GM12878 (cell line): ENCODE measurements around the gene ITGA11. TPM values are rescaled to one million over a fixed set of nuclear protein-coding genes. Genes with fewer than 3 reads are reported as not detected.

Experiments used
- ATAC-seq: fragments of 200-7000 bp; cut with Tn5 transposase; 3 replicates; pipeline ENCODE4 v1.9.1; 2020; ENCODE audit warnings: mild to moderate bottlenecking, moderate library complexity
- BruUV-seq: library from RNA; stranded (reverse); fragments of 400-500 nt; replicated peaks from 2 replicates; lab custom pipeline; 2021; lab: Mats Ljungman, UMichigan
- CTCF ChIA-PET: fragments of 300-600 bp; sonication (Branson Sonifier 250); formaldehyde crosslinking; extraction: SDS; loops from one replicate; lab custom pipeline; 2021; ENCODE audit warnings: inconsistent platforms; lab: Yijun Ruan, JAX
- POLR2A ChIA-PET: fragments of 350-600 bp; formaldehyde crosslinking; extraction: SDS; loops from one replicate; lab custom pipeline; 2021; ENCODE audit warnings: inconsistent platforms; lab: Charles Lee
- RAD21 ChIA-PET: fragments of 300-600 bp; sonication (Branson Sonifier 250); formaldehyde crosslinking; loops from one replicate; lab custom pipeline; 2023; ENCODE audit warnings: antibody characterized with exemption; ENCODE audit not compliant: unreplicated experiment; lab: Charles Lee
- SMC1A ChIA-PET: fragments of 300-600 bp; sonication (Branson Sonifier 250); formaldehyde crosslinking; loops from one replicate; lab custom pipeline; 2023; ENCODE audit not compliant: unreplicated experiment, uncharacterized antibody; lab: Charles Lee
- DNase-seq: peaks from one replicate; pipeline ENCODE4 v3.0.0-alpha.2; 2011; ENCODE audit warnings: low read depth, low spot score
- FAIRE-seq: peaks from 3 replicates; lab custom pipeline; 2011; peaks lifted over from hg19 to GRCh38; lab: Jason Lieb, UNC
- H2AFZ ChIP-seq: 2 replicates; pipeline ENCODE4 v1.6.0; 2011; ENCODE audit warnings: low read depth, low read length, control low read depth; ENCODE audit not compliant: control insufficient read depth
- H3K27ac ChIP-seq: 2 replicates; pipeline ENCODE4 v1.5.1; 2011; ENCODE audit warnings: control low read depth; ENCODE audit not compliant: control insufficient read depth, insufficient read depth
- H3K27me3 ChIP-seq, 2 experiments: replicated peaks in 1 of 2; 2 replicates each; pipeline versions ENCODE4 v1.6.0 to v1.6.1; 2011; ENCODE audit warnings: low read length in 1 of 2; ENCODE audit not compliant: control insufficient read depth in 2 of 2, insufficient read depth in 2 of 2
- H3K36me3 ChIP-seq, 2 experiments: 2 replicates each; pipeline ENCODE4 v1.5.1; 2011; ENCODE audit warnings: low read length in 1 of 2; ENCODE audit not compliant: control insufficient read depth in 2 of 2, insufficient read depth in 2 of 2
- H3K4me1 ChIP-seq: 2 replicates; pipeline ENCODE4 v1.6.1; 2011; ENCODE audit warnings: mild to moderate bottlenecking, low read length, moderate library complexity, mixed read lengths; ENCODE audit not compliant: control insufficient read depth, insufficient read depth
- H3K4me2 ChIP-seq: 2 replicates; pipeline ENCODE4 v1.6.0; 2011; ENCODE audit warnings: control low read depth; ENCODE audit not compliant: control insufficient read depth, insufficient read depth
- H3K4me3 ChIP-seq: fragments of 200-600 bp; sonication (generic); 2 replicates; pipeline ENCODE4 v1.5.1; 2016
- H3K79me2 ChIP-seq: 2 replicates; pipeline ENCODE4 v1.6.0; 2011; ENCODE audit warnings: low read length; ENCODE audit not compliant: control insufficient read depth, insufficient read depth
- H3K9ac ChIP-seq: 2 replicates; pipeline ENCODE4 v1.8.0; 2011; ENCODE audit warnings: low read length, control low read depth, mixed read lengths; ENCODE audit not compliant: control insufficient read depth, insufficient read depth
- H3K9me3 ChIP-seq: replicated peaks from 3 replicates; pipeline ENCODE4 v1.5.1; 2011; ENCODE audit warnings: mild to moderate bottlenecking, low read length; ENCODE audit not compliant: control insufficient read depth, insufficient read depth
- H4K20me1 ChIP-seq: 2 replicates; pipeline ENCODE4 v1.6.0; 2011; ENCODE audit not compliant: control insufficient read depth, insufficient read depth
- BHLHE40 ChIP-seq, 2 experiments: fragments of 450-650 bp in 1 of 2; IDR thresholded peaks; 2 replicates each; pipeline ENCODE4 v1.6.1; 2011 to 2017; ENCODE audit warnings: low read depth in 2 of 2, borderline replicate concordance in 1 of 2, improper control_type of control experiment in 1 of 2, low read length in 1 of 2, mild to moderate bottlenecking in 1 of 2
- ETV6 ChIP-seq, 2 experiments: fragments of 450-650 bp in 1 of 2; IDR thresholded peaks in 1 of 2; conservative IDR thresholded peaks in 1 of 2; 2 replicates each; pipeline ENCODE4 v1.6.1; 2014; ENCODE audit warnings: antibody characterized with exemption in 1 of 2, borderline replicate concordance in 1 of 2, low read depth in 1 of 2, mild to moderate bottlenecking in 1 of 2, moderate library complexity in 1 of 2
- HDAC2 ChIP-seq: fragments of 200-600 bp; sonication (generic); IDR thresholded peaks from 2 replicates; pipeline ENCODE4 v1.6.1; 2017
- MXI1 ChIP-seq: fragments of 150-350 bp; IDR thresholded peaks from 2 replicates; pipeline ENCODE4 v1.6.1; 2011; ENCODE audit warnings: low read depth, mild to moderate bottlenecking, inconsistent platforms, low read length, improper control_type of control experiment
- SMC3 ChIP-seq: IDR thresholded peaks from 2 replicates; pipeline ENCODE4 v1.6.1; 2011; ENCODE audit warnings: low read length, improper control_type of control experiment, borderline replicate concordance
- TCF7 ChIP-seq: IDR thresholded peaks from 2 replicates; pipeline ENCODE4 v1.6.1; 2014; ENCODE audit warnings: antibody characterized with exemption, borderline replicate concordance
- ZBTB33 ChIP-seq: fragments of 450-650 bp; IDR thresholded peaks from 2 replicates; pipeline ENCODE4 v1.6.1; 2017; ENCODE audit warnings: mild to moderate bottlenecking
- ZNF274 ChIP-seq: IDR thresholded peaks from one replicate; pipeline ENCODE4 v1.8.0; 2011; ENCODE audit not compliant: insufficient read length, insufficient read depth
- WGBS: methylation state at CpG from one replicate; pipeline ENCODE4 v1.1.6; 2016; ENCODE audit warnings: low lambda C conversion rate; ENCODE audit not compliant: insufficient replicate concordance, insufficient coverage; ENCODE audit errors: missing lambda C conversion rate; 5-methylcytosine and 5-hydroxymethylcytosine counted together
- in situ Hi-C: fragments of 300-500 bp; cut with MboI; formaldehyde crosslinking; loops from 9 replicates; pipeline ENCODE4 v1.14.3; 2018; ENCODE audit warnings: mixed read lengths
- intact Hi-C: fragments of 100-400 bp; cut with micrococcal nuclease; formaldehyde crosslinking; loops from one replicate; pipeline ENCODE4 v1.14.2; 2022; ENCODE audit not compliant: unreplicated experiment
- polyA plus RNA-seq, 11 experiments: library from polyadenylated mRNA; depleted of rRNA in 4 of 11; unstranded in 6 of 11; stranded (reverse) in 5 of 11; fragments of >200 nt; fragmentation: Nextera tagmentation in 4 of 11; fragmentation: Illumina TruSeq in 1 of 11; extraction: Ambion mirVana in 4 of 11; extraction: Trizol in 1 of 11; gene quantifications; 1 replicate in 1 of 11; 2 replicates in 10 of 11; pipeline versions ENCODE4 v1.2.1 to v1.2.3, GENCODE V29; 2011 to 2016; ENCODE audit warnings: inconsistent platforms in 2 of 11, missing spikeins in 2 of 11, low read depth in 1 of 11
- total RNA-seq, 4 experiments: library from RNA; depleted of rRNA in 3 of 4; stranded (reverse); fragments of >200 nt in 3 of 4; fragmentation: Illumina TruSeq in 1 of 4; extraction: Trizol in 1 of 4; gene quantifications; 2 replicates each; pipeline versions ENCODE4 v1.2.1 to v1.2.3, GENCODE V29; 2013 to 2021

ITGA11 gene
- total and polyA plus RNA-seq, 10 of the 15 experiments (the other 5 are each of a cell fraction or from before 2014, with no cell fraction given) = under 0.01 to 0.36 (median 0.13) TPM; not detected in 1

- SMC1A ChIA-PET = no interaction called here
- no peak for FAIRE-seq
- no TSS peak for BruUV-seq
Measured at GRCh38 chr15:68311859-68312557, 120.0 kb downstream of the ITGA11 start.

More at GRCh38 chr15:68311859-68312557, 120.0 kb downstream of the ITGA11 start:
- DNase-seq (no peak), ATAC-seq (no peak)
- in situ Hi-C loops = no loop called here
- no peaks in the 10 kb centered on the region for H3K36me3 ChIP-seq
- H4K20me1 ChIP-seq = no peaks in the 10 kb centered on the region
- RAD21 ChIA-PET = interaction anchor here (1.9 kb wide), 1 partner anchor 59 kb away, joined by 6 read pairs; no protein-coding TSS in a partner anchor
- no peaks in the 10 kb centered on the region for H3K9me3 ChIP-seq
- no peaks in the 10 kb centered on the region for H3K79me2 ChIP-seq
- WGBS = 14% methylated on average over 3 of the region's 3 CpGs
- POLR2A ChIA-PET = no interaction called here
- H3K27me3 ChIP-seq = no peaks in the 10 kb centered on the region; a peak in 1 of 4 replicates
- no peak overlapping the region for H3K4me2 ChIP-seq
- no peak overlapping the region for H2AFZ ChIP-seq
- H3K4me3 ChIP-seq = no peak overlapping the region
- CTCF ChIA-PET = interaction anchor here (1.4 to 2.2 kb wide), 2 partner anchors 59 to 227 kb away, joined by 6 to 8 read pairs; no protein-coding TSS in a partner anchor
- no peak for TF ChIP-seq HDAC2
- TF ChIP-seq ETV6 (conservative IDR thresholded peaks at IDR 0.05 in 1 of 2, IDR thresholded peaks at IDR 0.05 in 1 of 2; ENCODE audit: borderline replicate concordance in 1 of 2, low read depth in 1 of 2) = no peak
- no peak for TF ChIP-seq TCF7
- TF ChIP-seq SMC3 = no peak
- no peak for TF ChIP-seq MXI1
- no peak for TF ChIP-seq BHLHE40 (IDR thresholded peaks at IDR 0.05; ENCODE audit: borderline replicate concordance in 1 of 2, low read depth in 2 of 2, low read length in 1 of 2)
- TF ChIP-seq ZBTB33 = no peak
- TF ChIP-seq ZNF274 = no peak
- TF ChIP-seq, all 136 proteins: peak for 0
- intact Hi-C loops = no loop called here
- H3K27ac ChIP-seq = no peak overlapping the region
- H3K9ac ChIP-seq = no peak overlapping the region
- H3K4me1 ChIP-seq = no peaks in the 10 kb centered on the region
